Stimulated activated CD8-positive, alpha-beta memory T cell treated with anti-CD3 and anti-CD28 coated beads, Interleukin-7, amount 100 ng/mL, for 24 hours (primary cell): ENCODE measurements around the gene POMP.
"Not testable (repeated sequence)": the region's sequence is repeated elsewhere in the genome, so short reads cannot be mapped to it uniquely, and the experiment has no call there.

Source experiments
- DNase-seq: peaks from one replicate; pipeline ENCODE4 v3.0.0-alpha.2; 2020; ENCODE audit warnings: low read depth

The POMP gene

GRCh38 chr13:28693605-28694491 is 34.9 kb downstream of the POMP start:
- not testable (repeated sequence) for DNase-seq

- DNase-seq = no peak
Measured at GRCh38 chr13:28697441-28697840, 38.5 kb downstream of the POMP start.

DNA sequence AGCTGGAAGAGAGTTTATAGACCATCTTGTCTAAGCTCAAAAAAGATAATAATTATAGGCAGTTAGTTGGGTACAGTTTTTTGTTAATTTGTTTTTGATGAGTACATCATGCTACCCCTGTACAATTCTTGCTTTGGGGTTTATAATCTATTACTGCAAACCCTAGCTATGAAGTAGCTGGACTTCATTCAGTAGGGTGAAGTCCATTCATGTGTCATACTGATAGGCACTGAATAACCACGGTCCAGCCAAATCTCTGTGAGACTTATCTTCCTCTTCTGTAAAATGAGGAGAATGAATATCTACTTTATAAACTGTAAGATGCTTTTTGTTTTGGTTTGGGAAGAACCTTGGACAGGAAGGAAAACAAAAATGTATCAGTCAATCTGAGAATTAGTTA is 40.3 kb downstream of the POMP start:
- DNase-seq = no peak

DNA sequence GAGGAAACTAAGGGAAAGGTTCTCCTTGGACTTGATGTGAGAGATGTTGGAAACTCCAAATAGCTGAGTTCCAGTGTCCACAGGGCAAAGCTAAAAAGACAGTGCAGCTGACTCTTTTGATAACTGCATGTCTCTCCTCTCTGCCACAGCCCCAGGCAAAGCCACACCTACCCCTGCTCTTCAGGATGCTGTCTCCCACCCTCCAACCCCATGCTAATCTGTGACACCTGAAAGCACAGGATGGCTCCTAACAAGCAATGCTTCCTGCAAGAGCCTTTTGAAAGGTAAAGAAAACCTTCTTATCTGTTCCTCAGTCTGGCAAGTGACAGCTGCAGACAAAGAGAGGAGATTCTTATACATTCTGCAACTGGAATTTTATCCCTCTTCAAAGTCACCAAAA is 45.4 kb downstream of the POMP start:
- no peak for DNase-seq

- DNase-seq = no peak
Measured at GRCh38 chr13:28704919-28705318, 46.0 kb downstream of the POMP start.

DNA sequence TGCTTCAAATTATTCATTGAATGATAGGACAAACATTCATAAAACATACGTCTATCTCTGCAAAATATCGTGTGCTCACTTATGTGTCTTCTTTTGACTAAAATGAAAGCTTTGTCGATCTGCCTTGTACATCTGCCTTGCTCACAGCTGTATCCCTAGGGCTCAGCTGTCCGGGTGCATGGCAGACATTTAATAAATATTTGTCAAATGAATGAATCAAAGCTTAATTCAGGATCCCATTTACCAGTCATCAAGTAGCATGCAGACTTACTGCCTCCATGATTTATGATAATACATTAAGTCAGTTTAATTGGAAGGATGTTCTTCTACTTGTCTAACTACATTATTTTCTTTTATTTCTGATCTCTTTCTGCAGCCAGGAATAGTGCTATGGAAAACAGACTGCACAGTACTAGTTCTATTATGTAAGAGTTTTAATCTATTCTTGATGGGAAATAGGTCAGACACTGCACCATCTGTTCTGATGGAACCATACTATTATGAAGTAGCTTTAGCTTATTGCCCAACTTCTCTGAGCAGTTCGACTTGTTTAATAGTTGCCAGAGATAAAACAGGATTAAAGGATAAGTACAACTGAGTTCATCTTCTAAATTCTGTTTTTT is 46.6 kb downstream of the POMP start:
- DNase-seq = no peak

DNA sequence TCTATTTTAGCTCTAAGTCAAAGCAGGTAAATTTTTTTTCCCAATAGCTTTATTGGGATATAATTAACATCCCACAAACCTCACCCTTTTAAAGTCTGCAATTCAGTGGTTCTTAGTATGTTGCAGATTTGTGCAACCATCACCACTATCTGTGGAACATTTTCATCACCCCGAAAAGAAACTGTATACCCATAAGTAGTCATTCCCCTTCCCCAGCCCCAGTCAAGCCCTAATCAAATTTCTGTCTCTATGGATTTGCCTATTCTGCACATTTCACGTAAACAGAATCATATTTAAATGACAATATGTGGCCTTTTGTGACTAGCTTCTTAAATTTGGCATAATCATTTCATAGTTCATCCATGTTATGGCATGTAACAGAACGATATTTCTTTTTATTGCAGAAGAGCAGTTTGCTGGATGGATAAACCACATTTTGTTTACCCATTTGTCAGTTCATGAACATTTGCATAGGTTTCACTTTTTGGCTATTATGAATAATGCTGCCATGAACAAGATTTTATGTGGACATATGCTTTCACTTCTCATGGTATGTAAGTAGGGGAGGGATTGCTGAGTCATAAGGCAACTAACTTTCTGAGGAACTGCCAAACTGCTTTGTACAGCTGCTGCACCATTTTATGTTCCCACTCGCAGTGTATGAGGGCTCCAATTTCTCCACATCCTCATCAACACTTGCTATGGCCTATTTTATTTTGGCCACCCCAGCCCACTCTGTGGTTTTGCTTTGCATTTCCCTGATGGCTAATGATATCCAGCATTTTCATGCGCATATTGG is 48.9 kb downstream of the POMP start:
- DNase-seq = no peak

GRCh38 chr13:28710161-28710560 is 51.2 kb downstream of the POMP start:
- DNase-seq = no peak

- no peak for DNase-seq
Measured at GRCh38 chr13:28714651-28715050, 55.7 kb downstream of the POMP start.

DNA sequence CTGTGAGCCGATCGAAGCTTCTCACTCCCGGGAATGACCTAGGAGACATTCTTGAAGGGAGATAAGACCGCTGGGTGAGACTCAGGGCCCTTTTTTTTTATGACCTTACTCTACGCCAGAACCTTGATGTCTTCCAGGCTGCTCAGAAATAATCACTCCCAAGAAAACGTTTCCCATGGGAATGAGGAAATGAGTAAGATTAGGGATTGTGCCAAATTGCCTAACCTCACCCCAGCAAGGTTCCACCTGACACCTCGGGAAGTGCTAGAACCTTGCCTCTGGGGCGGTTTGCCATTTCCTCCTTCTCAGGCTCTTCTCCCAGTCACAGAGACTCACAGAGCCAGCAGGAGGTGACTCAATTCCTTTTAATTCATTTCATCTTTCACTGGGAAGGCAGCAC is 57.6 kb downstream of the POMP start:
- no peak for DNase-seq

GRCh38 chr13:28717170-28717569 is 58.2 kb downstream of the POMP start:
- DNase-seq = no peak

DNA sequence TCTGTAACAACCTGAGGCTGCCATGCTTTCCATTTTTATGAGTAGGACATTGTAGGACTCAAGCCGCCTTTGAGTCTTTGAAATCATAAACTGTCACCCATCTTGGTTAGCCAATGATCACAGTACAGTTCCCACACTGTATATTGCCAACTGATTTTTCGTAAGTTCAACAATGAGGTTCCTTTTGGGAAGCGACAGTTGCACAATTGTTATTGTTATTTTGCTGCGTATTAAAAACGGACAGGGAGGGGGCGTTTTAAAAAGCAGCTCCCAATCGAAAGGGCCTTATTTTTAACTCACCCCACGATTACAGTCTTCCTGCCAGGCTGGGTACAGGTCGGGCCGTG is 59.2 kb downstream of the POMP start:
- no peak for DNase-seq

- peak; percentile 96 for DNase-seq
Measured at GRCh38 chr13:28718543-28719226, 59.8 kb downstream of the POMP start, which contains the start of gene SLC46A3. Gene SLC46A3 (minus strand): TSS chr13:28718970. CDS start chr13:28717998, 972 bp downstream.

- no peak for DNase-seq
Measured at GRCh38 chr13:28719227-28720055, 60.5 kb downstream of the POMP start.

DNA sequence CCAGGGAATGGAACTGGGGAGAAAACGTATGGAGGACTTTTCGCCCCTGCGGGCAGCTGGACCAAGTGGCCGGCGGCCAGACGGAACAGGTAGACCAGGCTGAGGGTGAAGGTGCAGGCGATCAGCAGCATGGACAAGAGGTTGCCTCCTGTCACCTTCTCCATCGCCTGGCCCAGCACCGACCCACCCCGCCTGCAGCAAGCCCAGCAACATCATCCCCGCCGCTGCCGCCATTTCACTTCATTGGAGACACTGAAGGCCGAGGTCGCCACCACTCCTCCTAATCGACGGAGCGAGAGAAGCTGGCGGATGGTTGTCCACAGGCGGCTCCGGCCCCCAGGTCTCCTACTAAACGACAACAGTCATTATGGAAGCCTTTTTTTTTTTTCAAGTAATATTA is 64.9 kb downstream of the POMP start:
- DNase-seq = no peak

DNA sequence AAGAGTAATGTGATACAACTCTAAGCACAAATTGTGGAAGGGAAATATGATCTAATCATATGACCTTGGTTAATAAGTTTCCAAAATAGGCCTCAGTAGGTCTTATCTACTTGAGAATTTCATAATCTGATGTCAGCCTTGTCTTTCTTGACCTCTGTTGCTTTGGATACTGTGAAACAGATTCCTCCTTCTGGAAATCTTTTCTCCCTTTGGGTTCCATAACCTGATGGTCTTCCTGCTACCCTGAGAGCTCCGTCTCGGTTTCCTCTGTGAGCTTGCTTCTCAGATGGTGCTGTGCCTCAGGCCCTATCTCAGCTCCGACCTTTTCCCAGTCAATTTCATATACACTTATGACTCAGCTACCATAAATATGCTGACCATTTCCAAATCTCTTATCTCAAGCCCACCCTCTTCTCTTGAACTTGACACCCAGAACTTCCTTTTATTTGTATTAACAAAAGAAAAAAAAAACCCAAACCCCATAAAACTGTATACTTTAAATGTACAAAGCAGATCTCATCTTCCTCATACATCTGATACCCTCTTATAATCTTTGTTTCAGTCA is 66.2 kb downstream of the POMP start:
- no peak for DNase-seq
